Measurements from ENCODE around the gene SENP1. TPM values are rescaled to one million over a fixed set of nuclear protein-coding genes. Genes with fewer than 3 reads are reported as not detected.
A peak's percentile ranks its signal among the peaks of the same experiment; 100 is the strongest.

Gene SENP1
- 10.6 and 11.8 TPM in 2 replicates for polyA plus RNA-seq (2013)

- H2BK12ac ChIP-seq (ENCODE audit: low read length) = no peak within 1 kb of the TSS
- WGBS (ENCODE audit: extremely low coverage, insufficient coverage, insufficient read length) = no CpG with 5 or more reads among the region's 53 CpGs
- H4K12ac ChIP-seq (ENCODE audit: low read depth, low read length) = peak within 1 kb of the TSS; percentile 84
These were observed at the start of gene SENP1 for GRCh38 chr12:48105867-48106680. SENP1 (minus strand) TSS chr12:48106079; CDS start chr12:48101472, 4,607 bp downstream.

GRCh38 chr12:48151103-48151771 lies 45.4 kb upstream of the SENP1 start:
- no peak overlapping the region for H2BK12ac ChIP-seq (ENCODE audit: low read length)
- peaks cover 7 to 11% of the 10 kb centered on the region in 2 experiments for H3K36me3 ChIP-seq (ENCODE audit: control insufficient read depth in 1 of 2, insufficient read depth in 2 of 2, low read length in 2 of 2)
- H3K4me1 ChIP-seq (ENCODE audit: control insufficient read depth in 1 of 2, insufficient read depth in 2 of 2, low read length in 2 of 2) = no peaks in the 10 kb centered on the region
- no peaks in the 10 kb centered on the region for H3K27me3 ChIP-seq (ENCODE audit: insufficient read depth, low read length)
- no peak overlapping the region for H4K8ac ChIP-seq (ENCODE audit: low read depth, low read length)
- H2BK120ac ChIP-seq (ENCODE audit: insufficient read depth, low read length, poor library complexity) = no peak overlapping the region
- H3K9me3 ChIP-seq (ENCODE audit: insufficient read depth, low read depth, low read length) = no peaks in the 10 kb centered on the region
- no peak overlapping the region for H3K18ac ChIP-seq (ENCODE audit: low read length)
- no peak overlapping the region for H3K9ac ChIP-seq (ENCODE audit: low read length)
- no peak overlapping the region for H4K12ac ChIP-seq (ENCODE audit: low read depth, low read length)
- no peak overlapping the region for H3K4ac ChIP-seq (ENCODE audit: low read depth, low read length)
- H3K4me3 ChIP-seq (ENCODE audit: low read depth, low read length) = no peak overlapping the region
- H3K23ac ChIP-seq (ENCODE audit: low read length) = no peak overlapping the region
- no peaks in the 10 kb centered on the region for H3K79me2 ChIP-seq (ENCODE audit: control insufficient read depth, insufficient read depth, low read length, poor library complexity)
- H4K91ac ChIP-seq (ENCODE audit: low read depth, low read length) = no peak overlapping the region
- no peak for DNase-seq
- H3K27ac ChIP-seq (ENCODE audit: low read depth, low read length) = no peak overlapping the region
- no peak overlapping the region for H3K4me2 ChIP-seq (ENCODE audit: low read length)
- H3K14ac ChIP-seq (ENCODE audit: low read length) = no peak overlapping the region
- H2AK5ac ChIP-seq (ENCODE audit: low read length) = no peak overlapping the region
- no peaks in the 10 kb centered on the region for H3K79me1 ChIP-seq (ENCODE audit: low read length)
- H2BK5ac ChIP-seq (ENCODE audit: low read depth, low read length, poor library complexity) = no peak overlapping the region
- no peak overlapping the region for H2AFZ ChIP-seq (ENCODE audit: insufficient read depth, low read length, poor library complexity)
- WGBS (ENCODE audit: extremely low coverage, insufficient coverage, insufficient read length) = no CpG with 5 or more reads among the region's 2 CpGs

More at GRCh38 chr12:48105867-48106680, at the start of gene SENP1:
- H3K4me1 ChIP-seq (ENCODE audit: control insufficient read depth in 1 of 2, insufficient read depth in 2 of 2, low read length in 2 of 2) = peaks cover 8% of the 10 kb centered on the region in 2 experiments
- H3K4me3 ChIP-seq (ENCODE audit: low read depth, low read length) = peak within 1 kb of the TSS; percentile 96
- H3K9ac ChIP-seq (ENCODE audit: low read length) = peak within 1 kb of the TSS; percentile 90
- H2BK120ac ChIP-seq (ENCODE audit: insufficient read depth, low read length, poor library complexity) = peak within 1 kb of the TSS; percentile 78
- peak within 1 kb of the TSS; percentile 95 for H4K8ac ChIP-seq (ENCODE audit: low read depth, low read length)
- no peaks in the 10 kb centered on the region for H3K36me3 ChIP-seq (ENCODE audit: control insufficient read depth in 1 of 2, insufficient read depth in 2 of 2, low read length in 2 of 2)
- peak within 1 kb of the TSS; percentile 88 for H3K14ac ChIP-seq (ENCODE audit: low read length)
- peak within 1 kb of the TSS; percentile 84 for H2AFZ ChIP-seq (ENCODE audit: insufficient read depth, low read length, poor library complexity)
- DNase-seq = peak; percentile 78 to 84
- no peak within 1 kb of the TSS for H3K23ac ChIP-seq (ENCODE audit: low read length)
- H3K4me2 ChIP-seq (ENCODE audit: low read length) = peak within 1 kb of the TSS; percentile 90
- peak within 1 kb of the TSS; percentile 95 for H3K18ac ChIP-seq (ENCODE audit: low read length)
- H3K27me3 ChIP-seq (ENCODE audit: insufficient read depth, low read length) = peaks cover 2% of the 10 kb centered on the region
- peak within 1 kb of the TSS; percentile 73 for H2BK5ac ChIP-seq (ENCODE audit: low read depth, low read length, poor library complexity)
- peak within 1 kb of the TSS; percentile 90 for H4K91ac ChIP-seq (ENCODE audit: low read depth, low read length)
- H2AK5ac ChIP-seq (ENCODE audit: low read length) = no peak within 1 kb of the TSS
- peak within 1 kb of the TSS; percentile 91 for H3K27ac ChIP-seq (ENCODE audit: low read depth, low read length)
- H3K79me1 ChIP-seq (ENCODE audit: low read length) = peaks cover 10% of the 10 kb centered on the region
- H3K4ac ChIP-seq (ENCODE audit: low read depth, low read length) = peak within 1 kb of the TSS; percentile 82
- H3K79me2 ChIP-seq (ENCODE audit: control insufficient read depth, insufficient read depth, low read length, poor library complexity) = peaks cover 6% of the 10 kb centered on the region
- no peaks in the 10 kb centered on the region for H3K9me3 ChIP-seq (ENCODE audit: insufficient read depth, low read depth, low read length)

GRCh38 chr12:48145981-48146380 lies 40.1 kb upstream of the SENP1 start:
- Histone ChIP-seq H3K79me1 (ENCODE audit: low read length) (no peaks in the 10 kb centered on the region), H2BK5ac (ENCODE audit: low read depth, low read length, poor library complexity) (no peak overlapping the region), H2AK5ac (ENCODE audit: low read length) (no peak overlapping the region), H2BK120ac (ENCODE audit: insufficient read depth, low read length, poor library complexity) (no peak overlapping the region), H4K8ac (ENCODE audit: low read depth, low read length) (no peak overlapping the region), H3K9me3 (ENCODE audit: insufficient read depth, low read depth, low read length) (peaks cover 1% of the 10 kb centered on the region), H2AFZ (ENCODE audit: insufficient read depth, low read length, poor library complexity) (no peak overlapping the region), H3K23ac (ENCODE audit: low read length) (no peak overlapping the region), H3K9ac (ENCODE audit: low read length) (no peak overlapping the region), H3K4ac (ENCODE audit: low read depth, low read length) (no peak overlapping the region), H2BK12ac (ENCODE audit: low read length) (no peak overlapping the region), H3K27me3 (ENCODE audit: insufficient read depth, low read length) (no peaks in the 10 kb centered on the region), H3K18ac (ENCODE audit: low read length) (no peak overlapping the region), H3K14ac (ENCODE audit: low read length) (no peak overlapping the region), H3K27ac (ENCODE audit: low read depth, low read length) (no peak overlapping the region), H3K4me1 (ENCODE audit: control insufficient read depth in 1 of 2, insufficient read depth in 2 of 2, low read length in 2 of 2) (no peaks in the 10 kb centered on the region), H3K79me2 (ENCODE audit: control insufficient read depth, insufficient read depth, low read length, poor library complexity) (no peaks in the 10 kb centered on the region), H3K4me3 (ENCODE audit: low read depth, low read length) (no peak overlapping the region), H4K12ac (ENCODE audit: low read depth, low read length) (no peak overlapping the region), H4K91ac (ENCODE audit: low read depth, low read length) (no peak overlapping the region), H3K4me2 (ENCODE audit: low read length) (no peak overlapping the region), H3K36me3 (ENCODE audit: control insufficient read depth in 1 of 2, insufficient read depth in 2 of 2, low read length in 2 of 2) (peaks cover 26 to 45% of the 10 kb centered on the region in 2 experiments)
- no CpG with 5 or more reads among the region's 1 CpG for WGBS (ENCODE audit: extremely low coverage, insufficient coverage, insufficient read length)
- DNase-seq = no peak

GRCh38 chr12:48143898-48144297 lies 38.0 kb upstream of the SENP1 start:
- H2BK120ac ChIP-seq (ENCODE audit: insufficient read depth, low read length, poor library complexity) = no peak overlapping the region
- H2BK5ac ChIP-seq (ENCODE audit: low read depth, low read length, poor library complexity) = no peak overlapping the region
- H4K12ac ChIP-seq (ENCODE audit: low read depth, low read length) = no peak overlapping the region
- H3K4me3 ChIP-seq (ENCODE audit: low read depth, low read length) = no peak overlapping the region
- no peaks in the 10 kb centered on the region for H3K4me1 ChIP-seq (ENCODE audit: control insufficient read depth in 1 of 2, insufficient read depth in 2 of 2, low read length in 2 of 2)
- peaks cover 1% of the 10 kb centered on the region for H3K9me3 ChIP-seq (ENCODE audit: insufficient read depth, low read depth, low read length)
- H3K14ac ChIP-seq (ENCODE audit: low read length) = no peak overlapping the region
- no peak overlapping the region for H3K18ac ChIP-seq (ENCODE audit: low read length)
- H3K79me2 ChIP-seq (ENCODE audit: control insufficient read depth, insufficient read depth, low read length, poor library complexity) = no peaks in the 10 kb centered on the region
- DNase-seq = peak in 1 of 2 donors; percentile 11
- no CpG with 5 or more reads among the region's 2 CpGs for WGBS (ENCODE audit: extremely low coverage, insufficient coverage, insufficient read length)
- H3K4me2 ChIP-seq (ENCODE audit: low read length) = no peak overlapping the region
- H3K4ac ChIP-seq (ENCODE audit: low read depth, low read length) = no peak overlapping the region
- peaks cover 29 to 54% of the 10 kb centered on the region in 2 experiments for H3K36me3 ChIP-seq (ENCODE audit: control insufficient read depth in 1 of 2, insufficient read depth in 2 of 2, low read length in 2 of 2)
- no peak overlapping the region for H2AFZ ChIP-seq (ENCODE audit: insufficient read depth, low read length, poor library complexity)
- H3K27ac ChIP-seq (ENCODE audit: low read depth, low read length) = no peak overlapping the region
- H3K23ac ChIP-seq (ENCODE audit: low read length) = no peak overlapping the region
- H3K79me1 ChIP-seq (ENCODE audit: low read length) = no peaks in the 10 kb centered on the region
- no peak overlapping the region for H3K9ac ChIP-seq (ENCODE audit: low read length)
- no peak overlapping the region for H2AK5ac ChIP-seq (ENCODE audit: low read length)
- no peak overlapping the region for H2BK12ac ChIP-seq (ENCODE audit: low read length)
- no peak overlapping the region for H4K91ac ChIP-seq (ENCODE audit: low read depth, low read length)
- H3K27me3 ChIP-seq (ENCODE audit: insufficient read depth, low read length) = no peaks in the 10 kb centered on the region
- no peak overlapping the region for H4K8ac ChIP-seq (ENCODE audit: low read depth, low read length)

Data from trophoblast cell (in vitro differentiated cells and primary cell).